ENCODE measurements around the gene STAT4.

The STAT4 gene

DNA sequence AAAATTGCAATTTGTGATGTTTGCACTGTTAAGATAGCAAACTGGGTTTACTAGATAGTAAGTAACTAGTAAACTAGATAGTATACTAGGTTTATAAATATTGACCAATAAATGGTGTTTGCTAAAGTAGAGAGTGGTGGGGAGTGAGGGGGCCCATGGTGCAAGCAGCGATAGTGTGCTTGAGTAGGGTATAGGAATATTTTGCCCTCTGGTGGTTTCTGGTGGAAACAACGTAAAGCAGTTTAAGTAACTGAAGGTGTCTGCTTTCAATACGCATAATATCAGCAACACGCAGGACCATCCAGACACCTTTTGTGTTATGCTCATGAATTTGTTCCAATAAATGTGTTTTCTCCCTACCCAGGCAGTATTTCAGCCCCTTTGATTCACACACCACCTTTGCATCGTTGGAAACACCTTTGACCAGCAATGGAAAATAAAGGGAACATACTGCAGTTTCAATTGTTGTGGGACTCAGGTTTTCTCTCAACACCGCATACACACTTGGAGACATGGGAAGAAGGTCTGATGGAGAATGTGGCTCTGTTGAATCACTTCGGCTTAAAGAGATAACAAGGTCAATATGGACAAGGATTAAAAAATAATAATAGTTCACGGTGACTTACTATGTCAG is 120.2 kb downstream of the STAT4 start:
- Histone ChIP-seq H2AFZ (ENCODE audit: low read depth, low read length, severe bottlenecking) (no peak overlapping the region), H4K20me1 (ENCODE audit: low read depth, low read length) (no peaks in the 10 kb centered on the region)

DNA sequence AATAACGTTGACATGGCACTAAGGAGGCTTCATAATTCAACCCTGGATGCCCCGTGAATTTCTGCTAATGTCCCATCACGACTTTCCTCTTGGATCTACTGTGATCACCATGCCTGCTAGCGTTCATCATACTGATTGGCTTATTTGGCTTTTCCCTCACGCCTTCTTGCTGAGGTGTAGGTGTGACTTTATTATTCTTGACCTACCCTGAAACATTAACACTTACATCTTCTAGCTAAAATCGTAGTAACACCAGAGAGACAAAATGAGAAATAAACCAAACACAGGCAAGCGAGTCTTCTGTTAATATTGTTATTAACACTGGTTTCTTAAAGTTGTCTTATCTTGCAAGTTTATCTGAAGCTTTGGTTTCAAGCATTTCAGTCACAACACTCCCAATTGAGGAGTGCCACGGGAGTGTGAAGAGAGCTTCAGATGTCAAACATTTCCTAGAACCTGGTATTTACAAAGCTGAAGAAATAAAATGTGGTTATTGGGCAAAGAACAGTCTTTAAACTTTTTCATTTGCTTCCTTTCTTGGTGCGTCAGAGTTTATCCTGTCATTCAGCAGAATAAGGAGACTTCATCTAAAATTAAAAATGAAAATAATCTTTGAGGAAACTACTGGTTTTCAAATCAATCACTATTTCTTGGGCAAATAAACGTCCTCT is 121.4 kb downstream of the STAT4 start:
- no peak overlapping the region for H3K9ac ChIP-seq (ENCODE audit: low read length)
- H2AFZ ChIP-seq (ENCODE audit: low read depth, low read length, severe bottlenecking) = no peak overlapping the region
- no peak overlapping the region for H3K4me3 ChIP-seq (ENCODE audit: insufficient read depth, low read length, poor library complexity, severe bottlenecking)
- H3K27ac ChIP-seq (ENCODE audit: low read depth, low read length) = no peak overlapping the region
- no peak overlapping the region for H3K4me2 ChIP-seq (ENCODE audit: low read depth, low read length, poor library complexity, severe bottlenecking)
- H4K20me1 ChIP-seq (ENCODE audit: low read depth, low read length) = no peaks in the 10 kb centered on the region
- no peaks in the 10 kb centered on the region for H3K36me3 ChIP-seq (ENCODE audit: low read length)
- TF ChIP-seq, protein P1, sequence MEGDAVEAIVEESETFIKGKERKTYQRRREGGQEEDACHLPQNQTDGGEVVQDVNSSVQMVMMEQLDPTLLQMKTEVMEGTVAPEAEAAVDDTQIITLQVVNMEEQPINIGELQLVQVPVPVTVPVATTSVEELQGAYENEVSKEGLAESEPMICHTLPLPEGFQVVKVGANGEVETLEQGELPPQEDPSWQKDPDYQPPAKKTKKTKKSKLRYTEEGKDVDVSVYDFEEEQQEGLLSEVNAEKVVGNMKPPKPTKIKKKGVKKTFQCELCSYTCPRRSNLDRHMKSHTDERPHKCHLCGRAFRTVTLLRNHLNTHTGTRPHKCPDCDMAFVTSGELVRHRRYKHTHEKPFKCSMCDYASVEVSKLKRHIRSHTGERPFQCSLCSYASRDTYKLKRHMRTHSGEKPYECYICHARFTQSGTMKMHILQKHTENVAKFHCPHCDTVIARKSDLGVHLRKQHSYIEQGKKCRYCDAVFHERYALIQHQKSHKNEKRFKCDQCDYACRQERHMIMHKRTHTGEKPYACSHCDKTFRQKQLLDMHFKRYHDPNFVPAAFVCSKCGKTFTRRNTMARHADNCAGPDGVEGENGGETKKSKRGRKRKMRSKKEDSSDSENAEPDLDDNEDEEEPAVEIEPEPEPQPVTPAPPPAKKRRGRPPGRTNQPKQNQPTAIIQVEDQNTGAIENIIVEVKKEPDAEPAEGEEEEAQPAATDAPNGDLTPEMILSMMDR (IDR thresholded peaks at IDR 0.05; ENCODE audit: insufficient read depth, low read length, poor library complexity, severe bottlenecking) = no peak
- TF ChIP-seq EZH2phosphoT487 (conservative IDR thresholded peaks at IDR 0.05; ENCODE audit: low read length) = no peak
- no peaks in the 10 kb centered on the region for H3F3A ChIP-seq (ENCODE audit: insufficient read depth)
- no peaks in the 10 kb centered on the region for H3K27me3 ChIP-seq (ENCODE audit: low read length)
- H3K79me2 ChIP-seq (ENCODE audit: insufficient read depth, low read length) = no peaks in the 10 kb centered on the region
- no peaks in the 10 kb centered on the region for H3K9me2 ChIP-seq (replicated peaks; ENCODE audit: insufficient read depth, low read length)
- H3K9me3 ChIP-seq (ENCODE audit: insufficient read depth, low read length) = no peaks in the 10 kb centered on the region

More for the DNA sequence above, 120.2 kb downstream of the STAT4 start:
- Histone ChIP-seq H3K27me3 (ENCODE audit: low read length) (no peaks in the 10 kb centered on the region), H3K4me2 (ENCODE audit: low read depth, low read length, poor library complexity, severe bottlenecking) (no peak overlapping the region), H3K27ac (ENCODE audit: low read depth, low read length) (no peak overlapping the region), H3K79me2 (ENCODE audit: insufficient read depth, low read length) (no peaks in the 10 kb centered on the region), H3K36me3 (ENCODE audit: low read length) (no peaks in the 10 kb centered on the region), H3K4me3 (ENCODE audit: insufficient read depth, low read length, poor library complexity, severe bottlenecking) (no peak overlapping the region), H3K9me3 (ENCODE audit: insufficient read depth, low read length) (no peaks in the 10 kb centered on the region), H3K9me2 (replicated peaks; ENCODE audit: insufficient read depth, low read length) (no peaks in the 10 kb centered on the region), H3F3A (ENCODE audit: insufficient read depth) (no peaks in the 10 kb centered on the region), H3K9ac (ENCODE audit: low read length) (no peak overlapping the region)
- no peak for TF ChIP-seq EZH2phosphoT487 (conservative IDR thresholded peaks at IDR 0.05; ENCODE audit: low read length)
- TF ChIP-seq, protein P1 (IDR thresholded peaks at IDR 0.05; ENCODE audit: insufficient read depth, low read length, poor library complexity, severe bottlenecking) = peak; percentile 39

- Histone ChIP-seq H3K9me3 (ENCODE audit: insufficient read depth, low read length) (no peaks in the 10 kb centered on the region), H3K27ac (ENCODE audit: low read depth, low read length) (no peak overlapping the region), H3K9ac (ENCODE audit: low read length) (no peak overlapping the region), H3K4me2 (ENCODE audit: low read depth, low read length, poor library complexity, severe bottlenecking) (no peak overlapping the region), H2AFZ (ENCODE audit: low read depth, low read length, severe bottlenecking) (no peak overlapping the region), H4K20me1 (ENCODE audit: low read depth, low read length) (no peaks in the 10 kb centered on the region), H3K27me3 (ENCODE audit: low read length) (no peaks in the 10 kb centered on the region), H3K36me3 (ENCODE audit: low read length) (no peaks in the 10 kb centered on the region), H3F3A (ENCODE audit: insufficient read depth) (no peaks in the 10 kb centered on the region), H3K9me2 (replicated peaks; ENCODE audit: insufficient read depth, low read length) (no peaks in the 10 kb centered on the region), H3K4me3 (ENCODE audit: insufficient read depth, low read length, poor library complexity, severe bottlenecking) (no peak overlapping the region), H3K79me2 (ENCODE audit: insufficient read depth, low read length) (no peaks in the 10 kb centered on the region)
- TF ChIP-seq, protein P1 (IDR thresholded peaks at IDR 0.05; ENCODE audit: insufficient read depth, low read length, poor library complexity, severe bottlenecking) = no peak
- no peak for TF ChIP-seq EZH2phosphoT487 (conservative IDR thresholded peaks at IDR 0.05; ENCODE audit: low read length)
Measured at GRCh38 chr2:191026377-191026776, 124.4 kb downstream of the STAT4 start.
